Sciatic nerve (tissue), 2 donors: ENCODE data around the gene LMNB1. TPM values are rescaled to one million over a fixed set of nuclear protein-coding genes. Genes with fewer than 3 reads are reported as not detected.
"Not testable (repeated sequence)": the region's sequence is repeated elsewhere in the genome, so short reads cannot be mapped to it uniquely, and the experiment has no call there.

Experiments
- ATAC-seq: fragments of 200-7000 bp; cut with Tn5 transposase; one replicate; pipeline ENCODE4 v1.9.1; 2020; ENCODE audit warnings: mild to moderate bottlenecking, moderate library complexity
- DNase-seq: peaks from one replicate; pipeline ENCODE4 v3.0.0-alpha.2; 2020; ENCODE audit warnings: low spot score
- intact Hi-C: fragments of 100-400 bp; cut with DNase I; formaldehyde crosslinking; loops from one replicate; pipeline ENCODE4 v1.14.2; 2022
- total RNA-seq: library from RNA; stranded (reverse); fragmentation: NEBNext Ultra II Directional; extraction: Animal tissue kit (Norgen Biotek cat#: 25700); gene quantifications from one replicate; pipeline ENCODE4 v1.2.1, GENCODE V29; 2021
- donor health status: DM: no; HTN: no; CAD: no.
- donor health status: DM: no; HTN: no; CAD: no.

Gene LMNB1
- total RNA-seq, 1 donor from 2014 or later, result 9.2 TPM

DNA sequence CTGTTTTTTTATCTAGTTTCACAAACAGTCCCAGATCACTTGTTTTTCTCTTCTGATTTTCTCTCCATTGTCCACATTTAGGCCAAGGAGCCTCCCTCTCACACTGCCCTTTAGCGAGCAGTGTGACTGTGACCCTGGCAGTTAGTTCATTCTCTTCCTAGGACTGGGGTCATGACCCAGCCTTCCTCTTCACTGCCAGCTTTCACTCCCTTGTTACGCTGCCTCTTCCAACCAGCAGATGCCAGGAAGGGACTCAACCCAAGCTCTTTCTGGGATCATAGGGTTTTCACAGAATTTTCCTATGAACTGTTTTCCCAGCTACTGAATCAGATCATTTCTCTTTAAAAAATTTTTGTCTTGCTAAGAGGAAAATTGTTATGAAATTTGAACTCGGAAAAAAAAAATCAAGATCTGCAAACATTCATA, 70.9 kb downstream of the LMNB1 start:
- DNase-seq, result no peak
- peak; percentile 68 for ATAC-seq
- intact Hi-C loops, result no loop called here

DNA sequence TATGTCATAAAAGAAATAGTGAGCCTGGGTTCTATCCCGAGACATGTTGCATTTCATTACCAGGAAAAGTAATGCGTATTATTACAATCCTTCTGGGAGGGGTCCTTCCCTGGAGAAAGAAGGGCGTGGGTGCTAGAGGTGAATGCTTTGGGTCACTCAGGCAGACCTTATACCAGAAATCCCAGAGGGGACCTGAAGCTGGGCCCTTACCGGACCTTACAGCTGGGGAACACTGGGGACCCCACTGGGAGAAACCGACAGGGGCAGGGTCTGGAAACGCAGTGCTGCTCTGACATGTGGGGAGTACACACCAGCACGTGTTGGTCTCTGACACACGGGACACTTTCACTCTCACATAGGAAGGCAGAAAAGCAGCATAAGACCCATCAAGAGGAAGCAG, 71.3 kb downstream of the LMNB1 start:
- DNase-seq (no peak), ATAC-seq (peak; percentile 53)
- intact Hi-C loops, result no loop called here

DNA sequence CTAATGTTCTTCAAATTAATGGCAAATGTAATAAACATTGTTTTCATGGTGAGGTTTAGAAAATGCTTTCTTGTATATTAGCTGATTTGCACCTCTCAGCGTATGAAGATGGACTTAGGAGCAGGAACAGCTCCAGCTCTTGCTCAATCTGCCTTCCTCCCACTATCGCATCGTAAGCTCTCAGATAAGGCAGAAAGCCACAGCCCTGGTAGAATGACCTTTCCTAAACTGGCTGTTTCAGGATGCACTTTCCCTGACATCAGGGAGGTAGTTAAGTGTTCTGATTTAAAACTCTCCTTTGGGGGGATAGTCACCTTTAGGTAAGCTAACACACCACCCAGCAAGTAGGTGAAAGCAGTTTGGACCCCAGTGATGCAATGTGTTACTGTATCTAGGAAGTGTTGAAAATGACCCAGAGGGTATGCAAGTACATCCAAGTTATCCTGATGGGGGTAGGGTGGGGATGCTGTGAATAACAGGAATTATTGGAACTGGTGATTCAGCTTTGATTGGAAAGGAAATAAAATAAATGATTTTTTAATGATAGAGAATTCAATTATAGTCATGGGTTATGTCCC, 72.3 kb downstream of the LMNB1 start:
- DNase-seq (no peak), ATAC-seq (peak; percentile 63)
- intact Hi-C loops, result no loop called here

DNA sequence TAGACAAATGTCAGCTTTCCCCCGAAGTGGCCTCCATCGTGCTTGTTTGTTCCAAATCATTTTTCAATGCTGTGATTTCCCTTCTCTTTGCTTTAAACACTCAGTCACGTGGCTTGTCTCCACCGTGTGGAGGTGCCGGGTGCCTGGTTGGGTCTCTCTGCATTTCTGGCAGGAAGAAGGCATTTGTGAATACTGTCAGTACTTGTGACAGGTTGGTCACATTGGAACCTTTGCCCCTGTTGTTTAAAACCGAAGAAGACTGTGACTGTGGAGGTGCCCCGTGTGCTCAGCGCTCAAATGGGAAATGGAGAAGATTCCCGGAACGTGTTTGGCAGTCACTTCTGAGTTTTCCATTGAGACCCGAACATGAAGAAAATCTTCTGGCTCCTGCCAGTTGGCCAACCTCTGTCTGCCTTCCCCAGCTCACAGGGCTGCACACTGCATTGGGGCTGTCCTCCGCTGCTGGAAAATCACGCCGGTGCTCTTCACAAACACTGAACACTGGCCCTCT, 74.6 kb downstream of the LMNB1 start:
- no peak for DNase-seq
- intact Hi-C loops, result no loop called here
- peak; percentile 65 for ATAC-seq

DNA sequence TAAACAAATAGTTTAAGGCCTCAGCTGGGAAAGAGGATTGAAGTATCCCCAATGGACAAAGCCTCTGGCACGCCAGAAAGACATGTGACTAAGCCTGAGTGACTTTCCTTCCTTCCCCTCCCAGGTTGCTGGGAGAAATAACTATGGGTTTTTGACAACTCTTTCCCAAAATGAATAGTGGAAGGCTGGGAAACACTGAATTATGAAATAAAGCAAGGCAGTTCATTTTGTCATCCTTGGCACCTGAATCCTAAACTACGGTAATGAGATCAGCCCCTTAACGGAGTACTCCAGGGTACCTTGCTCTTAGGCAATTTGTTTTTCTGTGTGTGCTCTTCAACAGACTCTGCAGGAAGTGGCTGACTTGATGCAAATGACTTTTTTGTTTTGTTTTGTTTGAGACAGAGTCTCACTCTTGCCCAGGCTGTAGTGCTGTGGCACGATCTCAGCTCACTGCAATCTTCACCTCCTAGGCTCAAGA, 75.2 kb downstream of the LMNB1 start:
- ATAC-seq, result peak; percentile 79

DNA sequence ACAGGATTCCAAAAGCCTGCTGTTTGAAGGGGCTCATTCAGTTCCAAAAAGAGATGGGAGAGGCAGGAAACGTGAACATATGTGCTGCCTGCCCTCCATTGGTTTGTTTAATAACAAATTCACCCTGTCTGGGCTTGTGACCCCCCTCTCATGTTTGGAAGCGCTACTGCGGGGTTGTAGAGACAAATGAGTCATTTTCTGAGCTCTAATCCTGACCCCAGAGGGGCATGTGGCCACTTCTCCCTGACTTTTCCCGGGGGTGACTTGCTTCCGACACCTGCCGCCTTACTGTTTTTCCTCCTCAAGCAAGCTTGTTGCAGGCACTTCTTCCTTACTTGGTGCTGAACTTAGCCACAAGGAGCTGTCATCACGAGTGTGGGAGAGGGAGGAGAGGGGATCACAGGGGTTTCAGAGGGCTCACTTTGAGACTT, 75.9 kb downstream of the LMNB1 start:
- no peak for DNase-seq
- intact Hi-C loops, result no loop called here
- ATAC-seq, result no peak

More for the DNA sequence above, 75.2 kb downstream of the LMNB1 start:
- intact Hi-C loops, result no loop called here
- no peak for DNase-seq

DNA sequence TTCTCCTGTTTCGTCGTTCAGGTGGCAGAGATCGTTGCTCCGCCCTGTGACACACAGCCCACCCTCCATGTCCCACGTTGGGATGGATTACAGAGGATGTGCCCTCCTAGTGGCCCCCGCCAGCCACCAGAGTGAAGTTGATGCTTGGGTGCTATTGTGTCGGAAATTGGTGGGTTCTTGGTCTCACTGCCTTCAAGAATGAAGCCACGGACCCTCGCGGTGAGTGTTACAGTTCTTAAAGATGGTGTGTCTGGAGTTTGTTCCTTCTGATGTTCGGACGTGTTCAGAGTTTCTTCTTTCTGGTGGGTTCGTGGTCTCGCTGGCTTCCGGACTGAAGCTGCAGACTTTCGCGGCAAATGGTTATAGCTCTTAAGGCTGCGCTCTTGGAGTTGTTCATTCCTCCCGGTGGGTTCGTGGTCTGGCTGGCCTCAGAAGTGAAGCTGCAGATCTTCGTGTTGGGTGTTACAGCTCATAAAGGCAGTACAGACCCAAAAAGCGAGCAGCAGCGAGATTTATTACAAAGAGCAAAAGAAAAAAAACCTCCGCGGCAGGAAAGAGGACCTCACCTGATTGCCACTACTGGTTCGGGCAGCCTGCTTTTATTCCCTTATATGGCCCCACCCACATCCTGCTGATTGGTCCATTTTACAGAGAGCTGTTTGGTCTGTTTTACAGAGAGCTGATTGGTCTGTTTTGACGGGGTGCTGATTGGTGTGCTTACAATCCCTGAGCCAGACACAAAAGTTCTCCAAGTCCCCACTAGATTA, 76.8 kb downstream of the LMNB1 start:
- ATAC-seq, DNase-seq: not testable (repeated sequence)

DNA sequence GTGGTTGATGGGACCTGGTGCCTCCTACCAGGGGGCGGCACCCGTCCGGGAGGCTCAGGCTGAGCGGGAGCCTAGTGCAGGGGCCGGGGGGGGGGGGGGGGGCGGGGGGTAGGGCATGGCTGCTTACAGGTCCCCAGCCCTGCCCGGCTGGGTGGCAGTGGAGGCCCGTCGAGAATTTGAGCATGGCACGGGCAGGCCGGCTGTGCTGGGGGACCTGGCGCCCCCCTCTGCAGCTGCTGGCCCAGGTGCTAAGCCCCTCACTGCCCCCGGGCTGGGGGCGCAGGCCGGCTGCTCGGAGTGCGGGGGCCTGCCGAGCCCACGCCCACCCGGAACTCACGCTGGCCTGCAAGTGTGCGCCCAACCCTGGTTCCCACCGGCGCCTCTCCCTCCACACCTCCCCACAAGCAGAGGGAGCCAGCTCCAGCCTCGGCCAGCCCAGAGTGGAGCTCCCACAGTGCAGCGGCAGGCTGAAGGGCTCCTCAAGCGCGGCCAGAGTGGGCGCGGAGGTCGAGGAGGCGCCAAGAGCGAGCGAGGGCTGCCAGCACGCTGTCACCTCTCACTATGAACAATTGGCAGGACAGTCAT, 77.7 kb downstream of the LMNB1 start:
- intact Hi-C loops, result no loop called here
- ATAC-seq (no peak), DNase-seq (no peak)

More for the DNA sequence above, 76.8 kb downstream of the LMNB1 start:
- intact Hi-C loops, result not testable (repeated sequence)

DNA sequence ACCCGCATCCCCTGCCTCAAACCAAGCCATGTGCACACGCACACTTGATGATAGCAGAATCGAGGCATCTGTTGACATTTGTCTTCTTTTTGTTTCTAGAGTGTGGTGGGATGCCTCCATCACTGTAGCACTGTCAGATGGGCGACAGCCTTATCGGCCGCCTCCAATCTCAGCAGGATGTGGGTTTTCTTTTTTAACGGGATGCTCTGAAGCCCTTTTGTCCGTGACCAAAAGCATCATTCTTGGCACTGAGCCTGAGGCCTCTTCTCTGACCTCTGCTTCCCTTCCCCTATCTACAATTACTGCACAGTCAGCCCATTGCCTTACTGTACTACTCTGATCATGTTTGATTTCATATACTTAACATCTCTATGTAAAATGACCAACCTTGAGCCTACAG, 78.3 kb downstream of the LMNB1 start:
- intact Hi-C loops, result no loop called here
- DNase-seq (no peak), ATAC-seq (no peak)

DNA sequence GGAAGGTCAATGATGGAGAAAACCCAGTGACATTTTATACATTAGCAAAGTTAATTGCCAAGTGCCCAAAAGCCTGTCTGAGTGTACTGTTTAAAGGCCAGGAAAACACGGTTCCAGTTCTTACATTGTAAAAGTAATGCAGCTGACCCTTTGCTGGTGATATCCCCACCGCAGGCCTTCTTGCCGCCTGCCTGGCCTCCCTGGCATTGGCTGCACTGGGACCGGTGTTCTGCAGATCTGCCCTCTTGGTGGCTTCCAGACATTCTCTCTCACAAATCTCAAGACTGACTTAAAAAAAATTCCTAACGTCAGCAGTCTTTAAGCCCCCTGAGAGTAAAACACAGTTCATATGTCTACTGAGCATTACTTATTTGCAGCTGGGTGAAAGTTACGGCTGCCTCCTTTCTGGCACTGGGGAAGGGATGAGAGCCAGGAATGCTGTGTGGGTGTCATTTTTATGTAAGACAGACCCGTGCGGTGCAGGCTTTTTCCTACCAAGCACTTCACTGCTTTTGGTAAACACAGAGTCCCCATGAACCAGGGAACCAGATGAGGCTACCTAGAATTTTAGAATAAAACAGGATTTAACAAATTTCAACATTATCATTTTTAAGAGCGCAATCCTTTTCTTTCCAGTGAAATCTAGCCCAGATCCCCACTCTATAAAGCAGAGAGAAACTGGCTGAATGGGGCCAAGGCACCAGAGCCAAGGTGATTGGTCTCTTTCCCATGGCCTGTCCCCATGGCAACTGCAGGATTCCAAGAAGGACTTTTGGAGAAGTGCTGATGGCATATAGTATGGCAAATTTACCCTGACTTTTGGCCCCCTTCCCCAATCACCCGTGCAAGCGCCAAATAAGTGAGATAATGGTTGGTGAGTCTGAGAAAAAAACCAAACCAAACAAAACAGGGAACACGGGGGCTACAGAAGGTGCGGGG, 80.8 kb downstream of the LMNB1 start:
- DNase-seq, result no peak
- peak; percentile 77 for ATAC-seq
- intact Hi-C loops, result no loop called here

DNA sequence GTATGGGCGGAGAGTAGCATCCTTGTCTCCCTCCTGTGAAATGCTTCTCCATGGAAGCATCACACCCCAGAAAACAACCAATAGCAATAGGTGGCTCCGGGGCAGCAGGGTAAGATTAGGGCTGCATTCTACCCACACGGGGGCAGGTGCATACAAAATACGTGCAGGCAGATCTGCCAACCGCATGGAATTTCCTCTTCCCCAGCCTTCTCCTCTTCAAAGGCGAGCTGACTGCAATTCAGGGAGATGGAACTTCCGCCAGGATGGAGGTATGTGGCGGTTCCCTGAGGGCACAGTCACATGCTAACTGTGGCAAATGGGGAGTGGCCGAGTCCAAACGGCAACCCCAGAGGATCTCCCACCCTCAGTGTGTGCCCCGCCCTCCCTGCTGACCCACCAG, 81.5 kb downstream of the LMNB1 start:
- ATAC-seq (no peak), DNase-seq (no peak)
- intact Hi-C loops, result no loop called here

DNA sequence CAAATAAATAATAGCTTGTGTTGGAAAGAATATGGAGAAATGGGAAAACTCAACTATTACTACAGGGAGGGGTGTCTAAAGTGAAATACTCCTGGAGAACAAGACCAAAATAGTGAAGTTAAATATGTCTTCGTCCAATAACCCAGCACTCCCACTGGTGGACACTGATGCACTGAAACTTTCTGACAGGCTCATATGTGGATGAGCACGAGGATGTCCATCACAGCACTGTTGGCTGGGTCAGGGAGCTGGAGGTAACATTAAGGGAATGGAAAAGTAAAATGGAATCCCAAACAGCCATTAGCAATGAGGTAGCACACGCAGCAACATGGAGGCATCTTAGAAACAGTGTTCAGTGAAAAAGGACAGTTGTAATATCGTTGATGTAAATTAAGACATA, 86.5 kb downstream of the LMNB1 start:
- no peak for DNase-seq
- intact Hi-C loops, result loop anchor here (5.0 kb wide), 1 partner anchor 41 kb away; no protein-coding TSS in a partner anchor
- no peak for ATAC-seq

DNA sequence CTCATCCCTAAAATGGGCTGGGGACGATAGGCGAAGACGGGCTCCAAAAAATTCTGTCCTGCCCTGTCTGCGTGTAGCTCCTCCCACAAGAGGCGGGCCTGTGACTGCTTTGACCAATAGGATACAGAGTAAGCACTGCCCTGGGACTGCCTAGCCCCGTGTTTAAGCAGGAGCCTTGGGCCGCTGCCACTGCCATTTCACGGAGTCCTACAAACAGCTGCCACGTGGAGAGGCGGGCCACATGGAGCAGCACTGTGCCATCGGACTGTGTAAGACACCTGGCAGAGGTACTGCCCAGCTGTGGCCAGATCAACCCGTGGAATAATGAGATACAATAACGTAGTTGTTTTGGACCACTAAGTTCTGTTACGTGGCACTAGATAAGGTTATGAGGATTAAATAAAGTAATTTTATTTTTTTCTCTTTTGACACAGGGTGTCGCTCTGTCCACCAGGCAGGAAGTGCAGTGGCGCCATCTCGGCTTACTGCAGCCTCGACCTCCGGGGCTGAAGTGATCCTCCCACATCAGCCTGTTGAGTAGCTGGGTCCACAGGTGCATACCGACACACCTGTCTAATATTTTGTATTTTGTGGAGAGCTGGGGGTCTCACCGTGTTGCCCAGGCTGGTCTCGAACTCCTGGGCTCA, 87.2 kb downstream of the LMNB1 start:
- DNase-seq (no peak), ATAC-seq (no peak)
- intact Hi-C loops, result loop anchor here (5.0 kb wide), 1 partner anchor 42 kb away; no protein-coding TSS in a partner anchor

DNA sequence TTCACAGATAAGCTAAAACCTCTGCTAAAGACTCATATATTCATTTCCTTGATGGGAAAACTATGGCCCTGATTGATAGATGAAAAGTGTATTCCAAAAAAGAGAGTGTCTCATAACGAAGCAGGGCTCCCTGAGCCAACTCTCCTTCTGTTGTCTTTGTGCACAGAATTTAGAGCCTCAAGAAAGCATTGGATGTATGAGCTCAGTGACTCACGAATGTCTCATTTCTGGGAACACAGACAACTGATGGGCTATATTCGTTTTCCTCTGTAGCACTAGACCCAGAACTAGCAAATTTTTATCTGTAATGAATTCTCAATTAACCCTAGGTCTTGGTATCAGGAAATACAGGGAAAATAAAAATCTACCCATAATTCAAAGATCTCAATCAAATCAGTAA, 88.4 kb downstream of the LMNB1 start:
- DNase-seq, result no peak
- intact Hi-C loops, result no loop called here
- ATAC-seq, result no peak

DNA sequence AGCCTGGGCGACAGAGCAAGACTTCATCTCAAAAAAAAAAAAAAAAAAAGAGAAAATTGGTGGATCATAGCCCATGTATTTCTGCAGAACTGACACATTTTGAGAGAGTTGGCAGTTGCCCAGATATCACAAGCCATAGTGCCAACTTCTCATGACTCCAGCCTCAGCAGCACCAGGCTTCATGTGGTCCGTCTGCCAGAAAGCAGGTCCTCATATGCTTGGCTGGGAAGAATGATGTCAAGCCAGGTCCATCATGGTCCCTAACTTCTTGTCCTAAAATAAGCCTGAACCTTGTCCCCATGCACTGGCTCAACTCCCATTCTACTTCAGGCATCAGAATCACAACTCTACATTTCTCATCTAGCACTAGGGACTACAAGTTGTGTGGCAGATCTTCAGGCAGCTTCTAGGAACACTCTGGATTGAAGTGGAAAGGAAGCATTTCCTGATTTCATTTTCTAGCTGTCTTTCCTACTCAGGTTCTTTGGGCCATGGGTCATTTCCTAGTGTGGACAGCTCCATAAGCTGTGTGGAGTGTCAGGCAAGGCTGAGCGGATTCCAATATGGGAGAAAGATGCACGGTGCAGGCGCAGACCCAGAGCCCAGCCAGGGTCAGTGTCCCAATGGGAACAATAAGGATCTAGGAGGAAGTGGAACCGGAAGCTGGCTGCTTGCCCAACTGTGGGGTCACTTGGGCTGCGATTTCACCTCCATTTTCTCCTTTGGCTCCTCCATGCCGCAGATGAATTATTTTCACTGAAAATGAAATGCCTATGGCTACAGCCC, 90.1 kb downstream of the LMNB1 start:
- ATAC-seq (no peak), DNase-seq (no peak)
- intact Hi-C loops, result no loop called here

DNA sequence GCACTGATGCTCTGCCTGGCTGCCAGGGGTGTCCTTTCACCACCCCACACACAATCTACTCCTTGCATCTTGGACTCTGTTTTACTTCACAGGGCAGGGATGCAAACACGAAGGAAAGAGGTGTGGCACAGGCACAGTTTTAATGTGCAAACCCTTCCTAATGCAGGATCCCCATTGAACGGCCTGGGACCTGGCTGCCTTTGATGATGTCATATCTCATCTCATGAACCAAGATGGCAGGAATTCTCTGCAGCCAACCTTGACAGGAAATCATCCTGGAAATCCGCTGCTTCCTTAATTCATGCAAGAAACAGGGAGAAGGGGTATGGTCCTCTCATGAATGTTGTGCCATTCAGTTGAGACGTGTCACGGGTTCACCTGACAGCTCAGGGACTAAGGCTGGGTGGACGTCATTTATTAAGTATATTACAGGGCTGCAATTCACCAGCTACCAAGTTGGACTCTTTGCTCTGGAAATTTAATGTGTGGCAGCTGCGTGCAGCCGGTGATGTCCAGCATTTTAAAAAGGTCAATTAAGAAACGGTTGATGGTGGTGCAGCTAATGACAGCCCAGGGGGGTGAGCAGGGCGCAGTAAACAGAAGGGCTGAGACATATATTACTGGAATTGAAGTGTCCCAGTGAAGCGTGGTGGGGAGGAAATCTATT, 91.5 kb downstream of the LMNB1 start:
- no peak for DNase-seq
- intact Hi-C loops, result no loop called here
- no peak for ATAC-seq

DNA sequence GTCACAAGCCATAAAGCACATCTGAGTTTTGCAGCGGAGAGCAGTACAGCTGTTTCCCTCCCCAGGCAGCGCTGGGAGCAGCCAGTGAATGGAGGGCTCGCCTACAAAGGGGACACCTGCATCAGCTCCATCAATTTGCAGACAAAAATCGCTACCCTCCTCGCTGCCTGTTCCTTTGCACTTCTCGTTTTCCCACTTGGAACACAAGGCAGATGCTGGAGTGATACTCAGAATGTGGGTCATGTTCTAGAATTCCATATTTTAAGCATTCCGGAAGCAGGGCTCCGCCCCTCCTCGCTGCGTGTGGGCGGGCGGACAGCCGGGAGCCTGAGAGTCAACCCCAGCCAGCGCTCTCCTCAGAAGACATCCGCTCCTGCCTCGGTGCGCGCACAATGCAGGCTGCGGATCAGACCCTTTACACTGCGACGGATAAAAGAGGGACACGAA, 92.1 kb downstream of the LMNB1 start:
- DNase-seq (no peak), ATAC-seq (peak; percentile 64)
- intact Hi-C loops, result no loop called here
